Measurements from ENCODE around the gene DIMT1. TPM values are rescaled to one million over a fixed set of nuclear protein-coding genes. Genes with fewer than 3 reads are reported as not detected.
A peak's percentile ranks its signal among the peaks of the same experiment; 100 is the strongest.

The DIMT1 gene
- total and polyA plus RNA-seq, 2 experiments from 2014 or later, result 19.4 to 23.6 TPM

DNA sequence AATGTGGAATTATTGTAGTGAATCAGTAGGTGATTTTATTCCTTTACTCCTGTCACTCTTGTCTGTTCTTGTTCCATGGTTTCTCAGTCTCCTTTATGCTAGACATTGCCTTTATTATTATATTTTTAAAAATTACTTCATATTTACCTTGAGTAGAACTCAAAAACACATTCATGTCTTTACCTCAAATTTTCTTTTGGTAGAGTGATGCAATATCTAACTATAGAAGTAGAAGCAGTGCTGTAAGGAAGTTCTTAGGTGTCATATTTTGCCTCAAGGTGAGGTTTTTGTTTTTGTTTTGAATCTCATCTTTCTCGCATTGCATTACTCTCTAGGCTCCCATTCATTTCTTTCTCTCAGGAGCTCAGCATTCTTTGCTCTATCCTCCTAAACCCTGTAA lies 21.1 kb upstream of the DIMT1 start:
- Histone ChIP-seq H3K4me1 (ENCODE audit: low read depth) (no peaks in the 10 kb centered on the region), H3K27ac (no peak overlapping the region), H3K4me3 (no peak overlapping the region), H3K36me3 (no peaks in the 10 kb centered on the region), H3K27me3 (no peaks in the 10 kb centered on the region), H3K9me3 (ENCODE audit: low read depth) (no peaks in the 10 kb centered on the region)
- TF ChIP-seq, protein P1, sequence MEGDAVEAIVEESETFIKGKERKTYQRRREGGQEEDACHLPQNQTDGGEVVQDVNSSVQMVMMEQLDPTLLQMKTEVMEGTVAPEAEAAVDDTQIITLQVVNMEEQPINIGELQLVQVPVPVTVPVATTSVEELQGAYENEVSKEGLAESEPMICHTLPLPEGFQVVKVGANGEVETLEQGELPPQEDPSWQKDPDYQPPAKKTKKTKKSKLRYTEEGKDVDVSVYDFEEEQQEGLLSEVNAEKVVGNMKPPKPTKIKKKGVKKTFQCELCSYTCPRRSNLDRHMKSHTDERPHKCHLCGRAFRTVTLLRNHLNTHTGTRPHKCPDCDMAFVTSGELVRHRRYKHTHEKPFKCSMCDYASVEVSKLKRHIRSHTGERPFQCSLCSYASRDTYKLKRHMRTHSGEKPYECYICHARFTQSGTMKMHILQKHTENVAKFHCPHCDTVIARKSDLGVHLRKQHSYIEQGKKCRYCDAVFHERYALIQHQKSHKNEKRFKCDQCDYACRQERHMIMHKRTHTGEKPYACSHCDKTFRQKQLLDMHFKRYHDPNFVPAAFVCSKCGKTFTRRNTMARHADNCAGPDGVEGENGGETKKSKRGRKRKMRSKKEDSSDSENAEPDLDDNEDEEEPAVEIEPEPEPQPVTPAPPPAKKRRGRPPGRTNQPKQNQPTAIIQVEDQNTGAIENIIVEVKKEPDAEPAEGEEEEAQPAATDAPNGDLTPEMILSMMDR (IDR thresholded peaks at IDR 0.05; ENCODE audit: low read depth, low read length), result no peak
- no peak for DNase-seq (ENCODE audit: low read depth in 1 of 2, low spot score in 1 of 2)

DNA sequence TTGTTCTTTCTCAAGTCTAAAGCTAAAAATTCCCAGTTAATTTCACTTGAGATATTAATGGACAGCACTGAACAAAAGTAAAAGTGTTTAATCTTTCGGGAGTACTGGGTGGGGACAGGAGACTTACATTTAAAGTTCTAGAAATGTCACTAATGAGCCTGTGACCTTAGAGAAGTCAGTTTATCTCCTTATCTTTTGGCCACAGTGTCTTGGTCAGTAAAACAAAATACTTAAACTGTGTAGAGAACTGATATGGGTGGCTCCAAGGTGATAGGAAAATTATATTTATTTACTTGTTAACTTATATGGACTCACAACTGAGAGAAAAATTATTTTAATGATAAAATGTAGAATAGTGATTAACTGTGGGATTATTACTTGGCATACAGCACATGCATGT lies 17.7 kb upstream of the DIMT1 start:
- Histone ChIP-seq H3K4me3 (no peak overlapping the region), H3K36me3 (no peaks in the 10 kb centered on the region), H3K9me3 (ENCODE audit: low read depth) (no peaks in the 10 kb centered on the region), H3K27me3 (no peaks in the 10 kb centered on the region), H3K4me1 (ENCODE audit: low read depth) (no peaks in the 10 kb centered on the region), H3K27ac (no peak overlapping the region)
- DNase-seq (ENCODE audit: low read depth in 1 of 2, low spot score in 1 of 2), result no peak
- TF ChIP-seq, protein P1 (IDR thresholded peaks at IDR 0.05; ENCODE audit: low read depth, low read length), result no peak

DNA sequence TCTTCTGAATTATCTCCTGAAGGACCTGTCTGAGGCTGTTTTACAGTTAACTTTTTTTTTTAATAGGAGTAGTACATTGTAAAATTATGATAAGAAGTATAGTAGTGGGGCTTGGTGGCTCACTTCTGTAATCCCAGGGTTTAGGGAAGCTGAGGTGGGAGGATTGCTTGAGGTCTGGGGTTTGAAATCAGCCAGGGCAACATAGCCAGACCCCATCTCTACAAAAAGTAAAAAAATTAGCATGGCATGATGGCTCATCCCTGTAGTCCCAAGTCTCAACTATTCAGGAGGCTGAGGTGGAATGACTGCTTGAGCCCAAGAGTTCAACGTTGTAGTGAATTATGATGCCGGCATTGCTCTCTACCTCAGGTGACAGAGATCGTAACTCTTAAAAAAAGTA lies 15.9 kb upstream of the DIMT1 start:
- DNase-seq (ENCODE audit: low read depth in 1 of 2, low spot score in 1 of 2), result no peak
- Histone ChIP-seq H3K27me3 (no peaks in the 10 kb centered on the region), H3K9me3 (ENCODE audit: low read depth) (no peaks in the 10 kb centered on the region), H3K27ac (no peak overlapping the region), H3K4me1 (ENCODE audit: low read depth) (no peaks in the 10 kb centered on the region), H3K36me3 (no peaks in the 10 kb centered on the region), H3K4me3 (no peak overlapping the region)
- TF ChIP-seq, protein P1 (IDR thresholded peaks at IDR 0.05; ENCODE audit: low read depth, low read length), result no peak

DNA sequence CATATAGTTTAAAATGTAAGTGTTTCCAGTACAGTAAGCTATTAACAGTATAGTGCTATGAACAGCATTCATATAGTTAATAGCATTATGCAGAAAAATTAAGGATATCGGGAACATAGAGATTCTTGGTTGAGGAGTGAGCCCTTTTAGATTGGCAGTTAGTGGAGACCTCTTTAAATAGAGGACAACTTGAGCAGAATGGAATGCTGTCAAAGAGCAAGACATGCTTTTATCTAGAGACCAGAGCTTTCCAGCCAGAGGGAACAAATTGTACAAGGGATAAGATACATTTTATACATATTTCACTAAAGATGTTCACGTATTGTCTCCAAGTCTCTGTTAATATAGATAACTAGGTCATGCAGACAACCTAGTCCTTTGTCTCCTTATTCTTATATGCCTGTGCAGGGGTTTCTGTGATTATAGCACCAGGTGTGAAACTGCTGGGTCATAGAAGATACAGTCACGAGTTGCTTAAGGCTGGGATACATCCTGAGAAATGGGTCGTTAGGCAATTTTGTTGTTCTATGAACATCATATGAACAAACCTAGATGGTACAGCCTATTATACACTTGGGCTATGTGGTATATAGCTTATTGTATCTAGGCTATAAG lies 14.9 kb upstream of the DIMT1 start:
- no peak overlapping the region for H3K4me3 ChIP-seq
- no peak overlapping the region for H3K27ac ChIP-seq
- peaks cover 9% of the 10 kb centered on the region for H3K4me1 ChIP-seq (ENCODE audit: low read depth)
- no peaks in the 10 kb centered on the region for H3K9me3 ChIP-seq (ENCODE audit: low read depth)
- no peaks in the 10 kb centered on the region for H3K36me3 ChIP-seq
- H3K27me3 ChIP-seq, result no peaks in the 10 kb centered on the region
- TF ChIP-seq, protein P1 (IDR thresholded peaks at IDR 0.05; ENCODE audit: low read depth, low read length), result no peak
- DNase-seq (ENCODE audit: low read depth in 1 of 2, low spot score in 1 of 2), result no peak

DNA sequence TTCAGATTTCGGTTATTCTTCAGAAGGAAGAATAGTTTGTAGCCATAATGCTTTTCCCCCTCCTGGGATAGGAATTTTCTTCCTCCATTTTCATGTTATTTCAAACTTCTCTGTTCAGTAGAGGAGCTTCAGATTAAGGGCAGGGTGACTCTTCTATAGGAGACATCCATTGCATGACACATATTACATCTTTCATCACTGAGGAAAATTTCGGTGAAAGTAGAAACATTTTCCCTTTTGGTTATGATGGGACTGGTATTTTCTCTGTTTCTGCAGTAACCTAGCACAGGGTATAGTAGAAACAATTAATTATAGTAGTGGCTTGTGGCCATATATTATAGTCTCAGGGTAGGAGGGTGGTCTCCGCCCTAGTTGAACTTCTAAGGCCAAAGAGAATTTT lies 10.0 kb upstream of the DIMT1 start:
- peak overlapping the region; percentile 97 for H3K4me3 ChIP-seq
- H3K27me3 ChIP-seq, result no peaks in the 10 kb centered on the region
- H3K9me3 ChIP-seq (ENCODE audit: low read depth), result no peaks in the 10 kb centered on the region
- no peak for DNase-seq (ENCODE audit: low read depth in 1 of 2, low spot score in 1 of 2)
- H3K27ac ChIP-seq, result no peak overlapping the region
- peaks cover 11% of the 10 kb centered on the region for H3K4me1 ChIP-seq (ENCODE audit: low read depth)
- no peaks in the 10 kb centered on the region for H3K36me3 ChIP-seq
- TF ChIP-seq, protein P1 (IDR thresholded peaks at IDR 0.05; ENCODE audit: low read depth, low read length), result no peak

Data from cardiac muscle cell (in vitro differentiated cells and primary cell).